Thyroid gland (tissue), 4 donors: ENCODE data around the gene ZNF699. TPM values are rescaled to one million over a fixed set of nuclear protein-coding genes. Genes with fewer than 3 reads are reported as not detected.

ENCODE experiments used
- DNase-seq, 2 donors: peaks; one replicate each; pipeline ENCODE4 v3.0.0-alpha.2; 2019
- H3K27ac ChIP-seq, 3 donors: fragments of 200-600 bp; sonication (generic); 1 replicate in 2 of 3; 2 replicates in 1 of 3; pipeline ENCODE4 v1.5.1; 2016 to 2019; ENCODE audit warnings: mild to moderate bottlenecking in 1 of 3, moderate library complexity in 1 of 3
- H3K27me3 ChIP-seq: fragments of 200-600 bp; sonication (generic); one replicate; pipeline ENCODE4 v1.5.1; 2019
- H3K36me3 ChIP-seq, 2 donors: fragments of 200-600 bp; sonication (generic); one replicate each; pipeline ENCODE4 v1.5.1; 2016 to 2019
- H3K4me1 ChIP-seq, 2 donors: fragments of 200-600 bp; sonication (generic); one replicate each; pipeline ENCODE4 v1.5.1; 2017 to 2019
- H3K4me3 ChIP-seq, 3 donors: fragments of 200-600 bp; sonication (generic); replicated peaks in 1 of 3; 1 replicate in 2 of 3; 2 replicates in 1 of 3; pipeline ENCODE4 v1.5.1; 2016; ENCODE audit warnings: mild to moderate bottlenecking in 1 of 3
- H3K9me3 ChIP-seq: fragments of 200-600 bp; sonication (generic); one replicate; pipeline ENCODE4 v1.5.1; 2017
- POLR2A ChIP-seq, 2 donors: fragments of 450-650 bp; IDR thresholded peaks; one replicate each; pipeline ENCODE4 v1.6.1; 2017; ENCODE audit warnings: antibody characterized with exemption in 2 of 2, mild to moderate bottlenecking in 2 of 2, moderate library complexity in 1 of 2
- WGBS, 2 donors: methylation state at CpG; one replicate each; pipeline ENCODE4 v1.1.5; 2017; 5-methylcytosine and 5-hydroxymethylcytosine counted together
- intact Hi-C: fragments of 100-400 bp; cut with DNase I; formaldehyde crosslinking; loops from one replicate; pipeline ENCODE4 v1.15.1; 2023
- total RNA-seq, 4 donors: library from RNA; depleted of rRNA; stranded (reverse); fragments of >200 nt; gene quantifications; one replicate each; pipeline ENCODE4 v1.2.3, GENCODE V29; 2016
- TF ChIP-seq, protein P1 (sequence below), 6 experiments: fragments of 200-600 bp in 3 of 6; fragments of 450-650 bp in 3 of 6; sonication (generic) in 3 of 6; IDR thresholded peaks; one replicate each; pipeline ENCODE4 v1.5.1; 2016 to 2019; ENCODE audit warnings: antibody characterized with exemption in 6 of 6, mild to moderate bottlenecking in 2 of 6, inconsistent platforms in 1 of 6, moderate library complexity in 1 of 6

The ZNF699 gene
- 10 to 100 TPM; 11.6 to 17.4 (median 13.8) TPM for total RNA-seq

DNA sequence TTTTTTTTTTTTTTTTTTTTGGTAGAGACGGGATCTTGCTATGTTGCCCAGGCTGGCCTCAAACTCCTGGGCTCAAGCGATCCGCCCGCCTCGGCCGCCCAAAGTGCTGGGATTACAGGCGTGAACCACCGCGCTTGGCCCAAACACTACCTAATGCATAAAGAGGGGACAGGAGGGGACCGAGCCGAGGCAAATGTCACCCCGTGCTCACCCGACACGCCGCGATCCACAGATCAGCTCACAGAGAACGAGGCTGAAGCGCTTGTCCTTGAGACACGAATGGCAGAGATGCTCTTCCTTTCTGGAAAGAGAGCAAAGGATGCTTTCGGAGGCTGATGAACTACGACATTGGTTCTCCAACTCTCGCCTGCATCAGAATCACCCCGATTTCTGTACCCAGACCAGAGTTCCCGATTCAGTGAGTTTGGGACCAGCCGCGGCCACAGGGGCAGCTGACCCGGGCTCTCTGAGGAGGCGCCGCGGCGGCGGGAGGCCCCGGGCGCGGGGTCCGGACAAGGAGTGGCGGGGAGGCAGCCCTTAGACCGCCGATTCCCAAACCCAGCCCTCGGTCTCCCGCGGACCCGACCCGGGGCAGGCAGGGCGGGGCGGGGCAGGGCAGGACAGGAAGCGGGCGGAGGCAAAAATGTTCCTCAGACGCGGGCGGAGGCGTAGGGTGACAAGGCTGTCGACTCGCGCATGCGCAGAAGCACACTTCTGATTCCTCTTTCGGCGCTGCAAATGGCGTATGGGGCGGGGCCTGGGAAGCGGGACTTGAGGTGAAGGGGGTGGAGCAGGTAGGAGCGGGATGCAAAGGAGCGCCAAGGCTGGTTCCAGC lies at the start of gene ZNF699:
Gene ZNF699, minus strand, starts transcription at position 700 of the 835 bp plus-strand sequence. CDS start 4,719 bp downstream, outside the sequence.
- intact Hi-C loops, result no loop called here
- peaks cover 3% of the 10 kb centered on the region in 2 donors for H3K36me3 ChIP-seq
- 2% methylated on average over 22 to 32 of the region's 63 CpGs for WGBS, 2 donors
- peak; percentile 99 for DNase-seq
- peaks cover 8 to 9% of the 10 kb centered on the region in 2 donors for H3K4me1 ChIP-seq
- TF ChIP-seq POLR2A (IDR thresholded peaks at IDR 0.05), result peak in 1 of 2 donors; percentile 76
- TF ChIP-seq, protein P1, sequence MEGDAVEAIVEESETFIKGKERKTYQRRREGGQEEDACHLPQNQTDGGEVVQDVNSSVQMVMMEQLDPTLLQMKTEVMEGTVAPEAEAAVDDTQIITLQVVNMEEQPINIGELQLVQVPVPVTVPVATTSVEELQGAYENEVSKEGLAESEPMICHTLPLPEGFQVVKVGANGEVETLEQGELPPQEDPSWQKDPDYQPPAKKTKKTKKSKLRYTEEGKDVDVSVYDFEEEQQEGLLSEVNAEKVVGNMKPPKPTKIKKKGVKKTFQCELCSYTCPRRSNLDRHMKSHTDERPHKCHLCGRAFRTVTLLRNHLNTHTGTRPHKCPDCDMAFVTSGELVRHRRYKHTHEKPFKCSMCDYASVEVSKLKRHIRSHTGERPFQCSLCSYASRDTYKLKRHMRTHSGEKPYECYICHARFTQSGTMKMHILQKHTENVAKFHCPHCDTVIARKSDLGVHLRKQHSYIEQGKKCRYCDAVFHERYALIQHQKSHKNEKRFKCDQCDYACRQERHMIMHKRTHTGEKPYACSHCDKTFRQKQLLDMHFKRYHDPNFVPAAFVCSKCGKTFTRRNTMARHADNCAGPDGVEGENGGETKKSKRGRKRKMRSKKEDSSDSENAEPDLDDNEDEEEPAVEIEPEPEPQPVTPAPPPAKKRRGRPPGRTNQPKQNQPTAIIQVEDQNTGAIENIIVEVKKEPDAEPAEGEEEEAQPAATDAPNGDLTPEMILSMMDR (IDR thresholded peaks at IDR 0.05), result no peak
- H3K9me3 ChIP-seq, result no peaks in the 10 kb centered on the region
- peak within 1 kb of the TSS; percentile 67 to 93 (median 91) for H3K27ac ChIP-seq
- peak within 1 kb of the TSS; percentile 43 to 75 (median 72) for H3K4me3 ChIP-seq
- no peaks in the 10 kb centered on the region for H3K27me3 ChIP-seq

DNA sequence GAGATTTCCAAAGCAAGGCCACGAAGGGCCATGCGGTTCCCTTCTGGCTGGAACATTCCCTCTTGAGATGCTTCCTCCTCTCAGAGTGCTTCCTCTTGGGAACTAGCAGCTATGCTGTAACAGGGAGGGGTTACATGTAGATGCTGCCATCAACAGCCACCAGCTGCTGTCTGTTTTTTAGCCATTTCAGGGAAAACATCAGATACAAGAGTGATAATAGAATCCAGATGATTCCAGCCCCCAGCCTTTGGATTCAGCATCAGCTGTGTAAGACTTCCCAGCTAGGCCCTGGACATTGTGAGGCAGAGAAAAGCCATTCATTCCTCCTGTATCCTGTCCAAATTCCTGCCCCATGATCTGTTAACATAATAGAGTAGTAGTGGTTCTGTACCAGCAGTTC lies 45.0 kb upstream of the ZNF699 start:
- H3K4me1 ChIP-seq, result no peaks in the 10 kb centered on the region
- no peak overlapping the region for H3K4me3 ChIP-seq
- DNase-seq, result no peak
- intact Hi-C loops, result no loop called here
- TF ChIP-seq, protein P1 (IDR thresholded peaks at IDR 0.05), result no peak
- no peak for TF ChIP-seq POLR2A (IDR thresholded peaks at IDR 0.05)
- no peak overlapping the region for H3K27ac ChIP-seq
- no peaks in the 10 kb centered on the region for H3K27me3 ChIP-seq
- peaks cover 5% of the 10 kb centered on the region for H3K9me3 ChIP-seq
- 81 to 92% methylated on average over 2 of the region's 2 CpGs for WGBS, 2 donors
- H3K36me3 ChIP-seq, result peaks cover 0 to 14% of the 10 kb centered on the region in 2 donors

DNA sequence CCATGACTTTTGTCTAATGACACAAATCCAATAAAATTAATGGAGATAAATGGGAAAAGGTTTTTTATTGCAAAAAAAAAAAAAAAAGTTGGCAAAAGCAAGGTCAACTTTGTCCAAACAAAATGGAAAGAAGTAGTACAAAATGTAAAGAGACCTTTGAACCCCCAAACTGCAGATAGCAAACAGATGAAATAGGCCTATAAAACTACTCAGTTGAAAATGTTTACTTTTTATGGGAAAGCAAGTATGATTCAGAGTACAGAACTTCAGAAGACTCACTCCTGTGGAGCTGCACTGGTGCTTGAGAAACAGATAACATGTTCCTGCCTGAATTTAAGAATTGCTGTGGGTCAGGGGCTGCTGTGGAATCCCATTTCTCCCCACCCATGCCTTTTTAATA lies 43.4 kb upstream of the ZNF699 start:
- intact Hi-C loops, result no loop called here
- peaks cover 5% of the 10 kb centered on the region for H3K9me3 ChIP-seq
- no peaks in the 10 kb centered on the region for H3K27me3 ChIP-seq
- peaks cover 0 to 13% of the 10 kb centered on the region in 2 donors for H3K36me3 ChIP-seq
- H3K4me3 ChIP-seq, result no peak overlapping the region
- H3K27ac ChIP-seq, result no peak overlapping the region
- TF ChIP-seq, protein P1 (IDR thresholded peaks at IDR 0.05), result no peak
- no peak for TF ChIP-seq POLR2A (IDR thresholded peaks at IDR 0.05)
- no peak for DNase-seq
- no peaks in the 10 kb centered on the region for H3K4me1 ChIP-seq

GRCh38 chr19:9352505-9352904 lies 42.9 kb upstream of the ZNF699 start:
- H3K27ac ChIP-seq, result no peak overlapping the region
- no peaks in the 10 kb centered on the region for H3K9me3 ChIP-seq
- no peaks in the 10 kb centered on the region for H3K4me1 ChIP-seq
- peaks cover 0 to 8% of the 10 kb centered on the region in 2 donors for H3K36me3 ChIP-seq
- TF ChIP-seq, protein P1 (IDR thresholded peaks at IDR 0.05), result no peak
- no peak for TF ChIP-seq POLR2A (IDR thresholded peaks at IDR 0.05)
- H3K27me3 ChIP-seq, result no peaks in the 10 kb centered on the region
- intact Hi-C loops, result no loop called here
- no peak for DNase-seq
- 99 to 100% methylated on average over 2 of the region's 2 CpGs for WGBS, 2 donors
- no peak overlapping the region for H3K4me3 ChIP-seq

GRCh38 chr19:9348671-9349070 lies 39.0 kb upstream of the ZNF699 start:
- H3K4me1 ChIP-seq, result no peaks in the 10 kb centered on the region
- H3K4me3 ChIP-seq, result no peak overlapping the region
- H3K27ac ChIP-seq, result no peak overlapping the region
- DNase-seq, result no peak
- H3K27me3 ChIP-seq, result no peaks in the 10 kb centered on the region
- peaks cover 2 to 17% of the 10 kb centered on the region in 2 donors for H3K36me3 ChIP-seq
- 98 to 99% methylated on average over 22 of the region's 22 CpGs for WGBS, 2 donors
- peaks cover 2% of the 10 kb centered on the region for H3K9me3 ChIP-seq
- TF ChIP-seq, protein P1 (IDR thresholded peaks at IDR 0.05), result no peak
- no peak for TF ChIP-seq POLR2A (IDR thresholded peaks at IDR 0.05)
- intact Hi-C loops, result loop anchor here (10.0 kb wide), 1 partner anchor 176 kb away; no protein-coding TSS in a partner anchor
